Measurements from ENCODE around the gene WDR91. TPM values are rescaled to one million over a fixed set of nuclear protein-coding genes. Genes with fewer than 3 reads are reported as not detected.

The WDR91 gene
- total RNA-seq, 1 experiment from 2014 or later = 7.0 TPM

DNA sequence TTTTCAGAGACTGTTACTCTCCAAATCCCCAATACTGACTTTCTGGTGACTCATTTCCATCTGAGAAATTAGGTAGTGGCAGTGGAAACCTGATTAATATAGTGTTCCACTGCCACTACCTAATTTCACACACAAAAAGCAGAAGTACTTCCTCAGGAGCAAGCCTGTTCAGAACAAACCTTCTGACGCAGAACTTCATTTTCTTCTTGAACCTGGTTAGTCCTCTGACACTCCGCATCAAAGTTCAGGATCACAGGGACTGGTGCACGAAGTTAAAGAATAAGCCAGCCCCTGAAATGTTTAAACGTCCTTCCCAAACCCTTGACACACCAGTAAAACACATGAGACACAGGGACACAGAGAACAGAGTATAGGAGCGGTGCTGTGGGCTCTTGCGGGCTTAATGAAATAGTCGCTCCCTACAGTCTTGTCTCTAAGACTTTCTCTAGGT lies 4.4 kb downstream of the WDR91 start:
- Histone ChIP-seq H3K36me3 (ENCODE audit: insufficient read depth, low read length, poor library complexity, severe bottlenecking) (no peaks in the 10 kb centered on the region), H3K27ac (ENCODE audit: low read depth, low read length, poor library complexity, severe bottlenecking) (no peak overlapping the region), H3K27me3 (replicated peaks; ENCODE audit: insufficient read depth, low read depth, low read length, poor library complexity) (no peaks in the 10 kb centered on the region), H3K4me3 (ENCODE audit: low read depth, low read length, poor library complexity, severe bottlenecking) (no peak overlapping the region), H3K9me3 (ENCODE audit: low read depth, low read length, poor library complexity, severe bottlenecking) (no peaks in the 10 kb centered on the region), H3K4me1 (ENCODE audit: insufficient read depth, low read length, poor library complexity, severe bottlenecking) (no peaks in the 10 kb centered on the region)
- no TSS peak for BruUV-seq (replicated peaks)
- TF ChIP-seq, protein P1, sequence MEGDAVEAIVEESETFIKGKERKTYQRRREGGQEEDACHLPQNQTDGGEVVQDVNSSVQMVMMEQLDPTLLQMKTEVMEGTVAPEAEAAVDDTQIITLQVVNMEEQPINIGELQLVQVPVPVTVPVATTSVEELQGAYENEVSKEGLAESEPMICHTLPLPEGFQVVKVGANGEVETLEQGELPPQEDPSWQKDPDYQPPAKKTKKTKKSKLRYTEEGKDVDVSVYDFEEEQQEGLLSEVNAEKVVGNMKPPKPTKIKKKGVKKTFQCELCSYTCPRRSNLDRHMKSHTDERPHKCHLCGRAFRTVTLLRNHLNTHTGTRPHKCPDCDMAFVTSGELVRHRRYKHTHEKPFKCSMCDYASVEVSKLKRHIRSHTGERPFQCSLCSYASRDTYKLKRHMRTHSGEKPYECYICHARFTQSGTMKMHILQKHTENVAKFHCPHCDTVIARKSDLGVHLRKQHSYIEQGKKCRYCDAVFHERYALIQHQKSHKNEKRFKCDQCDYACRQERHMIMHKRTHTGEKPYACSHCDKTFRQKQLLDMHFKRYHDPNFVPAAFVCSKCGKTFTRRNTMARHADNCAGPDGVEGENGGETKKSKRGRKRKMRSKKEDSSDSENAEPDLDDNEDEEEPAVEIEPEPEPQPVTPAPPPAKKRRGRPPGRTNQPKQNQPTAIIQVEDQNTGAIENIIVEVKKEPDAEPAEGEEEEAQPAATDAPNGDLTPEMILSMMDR (conservative IDR thresholded peaks at IDR 0.05; ENCODE audit: low read depth, low read length) = no peak
- no peak for TF ChIP-seq EZH2 (IDR thresholded peaks at IDR 0.05; ENCODE audit: borderline replicate concordance, low read depth, low read length, poor library complexity, severe bottlenecking)
- intact Hi-C loops (cut with micrococcal nuclease; ENCODE audit: unreplicated experiment) = no loop called here
- no peak for DNase-seq (ENCODE audit: low spot score)
- ChIA-PET POLR2A (ENCODE audit: low non-redundant PET) (no interaction called here), CTCF (no interaction called here)

DNA sequence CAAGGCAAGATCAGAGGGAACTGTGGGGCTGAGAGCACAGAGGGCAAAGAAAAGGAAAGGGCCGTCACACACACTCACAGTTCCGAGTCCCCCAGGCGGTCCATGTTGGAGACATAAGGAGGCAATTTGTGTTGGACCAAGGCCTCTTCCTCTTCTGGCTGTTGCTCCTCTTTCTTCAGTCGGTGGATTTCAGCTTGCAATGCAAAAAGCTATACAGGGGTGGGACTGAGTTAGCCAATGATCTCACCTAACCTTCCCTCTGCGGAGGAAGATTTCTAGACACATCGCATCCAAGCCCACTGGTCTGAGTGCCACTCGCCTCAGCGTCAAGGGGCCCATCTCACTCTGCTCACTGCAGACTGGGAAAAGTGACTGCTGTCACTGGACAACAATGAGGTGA lies 5.5 kb downstream of the WDR91 start:
- BruUV-seq (replicated peaks) = no TSS peak
- Histone ChIP-seq H3K27ac (ENCODE audit: low read depth, low read length, poor library complexity, severe bottlenecking) (no peak overlapping the region), H3K36me3 (ENCODE audit: insufficient read depth, low read length, poor library complexity, severe bottlenecking) (no peaks in the 10 kb centered on the region), H3K9me3 (ENCODE audit: low read depth, low read length, poor library complexity, severe bottlenecking) (no peaks in the 10 kb centered on the region), H3K27me3 (replicated peaks; ENCODE audit: insufficient read depth, low read depth, low read length, poor library complexity) (no peaks in the 10 kb centered on the region), H3K4me1 (ENCODE audit: insufficient read depth, low read length, poor library complexity, severe bottlenecking) (no peaks in the 10 kb centered on the region), H3K4me3 (ENCODE audit: low read depth, low read length, poor library complexity, severe bottlenecking) (no peak overlapping the region)
- intact Hi-C loops (cut with micrococcal nuclease; ENCODE audit: unreplicated experiment) = no loop called here
- no peak for DNase-seq (ENCODE audit: low spot score)
- CTCF ChIA-PET = no interaction called here
- no peak for TF ChIP-seq EZH2 (IDR thresholded peaks at IDR 0.05; ENCODE audit: borderline replicate concordance, low read depth, low read length, poor library complexity, severe bottlenecking)
- TF ChIP-seq, protein P1 (conservative IDR thresholded peaks at IDR 0.05; ENCODE audit: low read depth, low read length) = no peak
- POLR2A ChIA-PET (ENCODE audit: low non-redundant PET) = no interaction called here

DNA sequence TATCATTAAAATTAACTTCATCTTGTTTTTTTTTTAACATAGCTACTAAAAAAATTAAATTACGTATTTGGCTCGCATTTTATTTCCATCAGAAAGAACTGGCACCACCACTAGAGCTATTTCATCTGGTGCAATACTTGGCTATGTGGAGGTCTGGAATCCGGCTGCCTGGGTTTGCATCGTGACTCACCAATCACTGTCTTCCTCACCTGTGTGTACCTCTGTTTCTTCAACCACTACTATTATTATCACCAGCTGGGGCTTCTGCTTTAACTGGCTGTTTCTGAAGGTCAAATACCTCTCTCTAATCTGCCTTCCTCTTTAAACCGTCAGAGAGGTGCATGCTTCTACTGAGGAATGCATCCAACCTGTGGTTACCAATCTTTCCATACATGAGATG lies 6.5 kb downstream of the WDR91 start:
- Histone ChIP-seq H3K4me1 (ENCODE audit: insufficient read depth, low read length, poor library complexity, severe bottlenecking) (no peaks in the 10 kb centered on the region), H3K9me3 (ENCODE audit: low read depth, low read length, poor library complexity, severe bottlenecking) (no peaks in the 10 kb centered on the region), H3K36me3 (ENCODE audit: insufficient read depth, low read length, poor library complexity, severe bottlenecking) (no peaks in the 10 kb centered on the region), H3K4me3 (ENCODE audit: low read depth, low read length, poor library complexity, severe bottlenecking) (no peak overlapping the region), H3K27ac (ENCODE audit: low read depth, low read length, poor library complexity, severe bottlenecking) (no peak overlapping the region), H3K27me3 (replicated peaks; ENCODE audit: insufficient read depth, low read depth, low read length, poor library complexity) (no peaks in the 10 kb centered on the region)
- intact Hi-C loops (cut with micrococcal nuclease; ENCODE audit: unreplicated experiment) = no loop called here
- TF ChIP-seq EZH2 (IDR thresholded peaks at IDR 0.05; ENCODE audit: borderline replicate concordance, low read depth, low read length, poor library complexity, severe bottlenecking) = no peak
- TF ChIP-seq, protein P1 (conservative IDR thresholded peaks at IDR 0.05; ENCODE audit: low read depth, low read length) = no peak
- BruUV-seq (replicated peaks) = no TSS peak
- no peak for DNase-seq (ENCODE audit: low spot score)
- CTCF ChIA-PET = no interaction called here
- POLR2A ChIA-PET (ENCODE audit: low non-redundant PET) = no interaction called here

Measured in A673 (cell line).